Astrocyte (in vitro differentiated cells and primary cell): ENCODE data around the gene PNPLA7. TPM values are rescaled to one million over a fixed set of nuclear protein-coding genes. Genes with fewer than 3 reads are reported as not detected.
"Not testable (repeated sequence)": the region's sequence is repeated elsewhere in the genome, so short reads cannot be mapped to it uniquely, and the experiment has no call there.

Experiments
- DNase-seq: peaks from one replicate; pipeline ENCODE4 v3.0.0-alpha.2; 2010; ENCODE audit warnings: low read depth
- FAIRE-seq: peaks from 2 replicates; lab custom pipeline; 2011; peaks lifted over from hg19 to GRCh38; lab: Jason Lieb, UNC
- H2AFZ ChIP-seq: 2 replicates; pipeline ENCODE4 v1.6.0; 2012; ENCODE audit warnings: low read depth, low read length, inconsistent platforms
- H3K27ac ChIP-seq: 2 replicates; pipeline ENCODE4 v1.5.1; 2011; ENCODE audit warnings: low read depth, low read length, inconsistent platforms
- H3K27me3 ChIP-seq: 2 replicates; pipeline ENCODE4 v1.6.0; 2011; ENCODE audit warnings: low read length, inconsistent platforms; ENCODE audit not compliant: insufficient read depth
- H3K36me3 ChIP-seq: 2 replicates; pipeline ENCODE4 v1.5.1; 2011; ENCODE audit warnings: low read length, inconsistent platforms; ENCODE audit not compliant: insufficient read depth
- H3K4me1 ChIP-seq: 2 replicates; pipeline ENCODE4 v1.5.1; 2011; ENCODE audit warnings: low read length, inconsistent platforms; ENCODE audit not compliant: insufficient read depth
- H3K4me2 ChIP-seq: 2 replicates; pipeline ENCODE4 v1.6.0; 2012; ENCODE audit warnings: low read length, inconsistent platforms
- H3K4me3 ChIP-seq: 2 replicates; pipeline ENCODE4 v1.5.1; 2011; ENCODE audit warnings: low read depth, mild to moderate bottlenecking, low read length, inconsistent platforms; ENCODE audit not compliant: insufficient read depth
- H3K79me2 ChIP-seq: 2 replicates; pipeline ENCODE4 v1.6.0; 2012; ENCODE audit warnings: mild to moderate bottlenecking, low read length, inconsistent platforms; ENCODE audit not compliant: insufficient read depth
- H3K9ac ChIP-seq: 2 replicates; pipeline ENCODE4 v1.6.0; 2012; ENCODE audit warnings: mild to moderate bottlenecking, low read length, inconsistent platforms
- H3K9me3 ChIP-seq: 2 replicates; pipeline ENCODE4 v1.5.1; 2012; ENCODE audit warnings: low read depth, mild to moderate bottlenecking, low read length, inconsistent platforms; ENCODE audit not compliant: insufficient read depth
- H4K20me1 ChIP-seq: 2 replicates; pipeline ENCODE4 v1.6.0; 2012; ENCODE audit warnings: low read length, inconsistent platforms; ENCODE audit not compliant: insufficient read depth
- H3K27ac Mint-ChIP-seq: one replicate; pipeline ENCODE4 v1.8.0; 2021; ENCODE audit warnings: mild to moderate bottlenecking, mixed read lengths; ENCODE audit not compliant: unreplicated experiment
- H3K27me3 Mint-ChIP-seq: one replicate; pipeline ENCODE4 v1.8.0; 2021; ENCODE audit warnings: low read depth, mixed read lengths; ENCODE audit not compliant: unreplicated experiment
- H3K36me3 Mint-ChIP-seq: one replicate; pipeline ENCODE4 v1.8.0; 2021; ENCODE audit warnings: low read depth, mixed read lengths; ENCODE audit not compliant: unreplicated experiment
- H3K4me1 Mint-ChIP-seq: one replicate; pipeline ENCODE4 v1.8.0; 2021; ENCODE audit warnings: low read depth, mixed read lengths; ENCODE audit not compliant: unreplicated experiment
- H3K4me3 Mint-ChIP-seq: one replicate; pipeline ENCODE4 v1.8.0; 2021; ENCODE audit warnings: mild to moderate bottlenecking, moderate library complexity, mixed read lengths; ENCODE audit not compliant: unreplicated experiment
- H3K9me3 Mint-ChIP-seq: one replicate; pipeline ENCODE4 v1.8.0; 2021; ENCODE audit warnings: mild to moderate bottlenecking, mixed read lengths; ENCODE audit not compliant: unreplicated experiment
- EZH2 ChIP-seq: IDR thresholded peaks from 2 replicates; pipeline ENCODE4 v1.6.1; 2012; ENCODE audit warnings: mild to moderate bottlenecking, low read length, inconsistent platforms; ENCODE audit not compliant: insufficient read depth
- total RNA-seq: library from RNA; stranded (reverse); gene quantifications from 2 replicates; pipeline ENCODE4 v1.2.1, GENCODE V29; 2021
- TF ChIP-seq, protein P1 (sequence below): IDR thresholded peaks from 2 replicates; pipeline ENCODE4 v1.5.1; 2011; ENCODE audit warnings: low read depth, mild to moderate bottlenecking, inconsistent platforms, low read length, moderate library complexity; ENCODE audit not compliant: insufficient read depth

Gene PNPLA7
- total RNA-seq, 1 donor from 2014 or later: 2.6 TPM

DNA sequence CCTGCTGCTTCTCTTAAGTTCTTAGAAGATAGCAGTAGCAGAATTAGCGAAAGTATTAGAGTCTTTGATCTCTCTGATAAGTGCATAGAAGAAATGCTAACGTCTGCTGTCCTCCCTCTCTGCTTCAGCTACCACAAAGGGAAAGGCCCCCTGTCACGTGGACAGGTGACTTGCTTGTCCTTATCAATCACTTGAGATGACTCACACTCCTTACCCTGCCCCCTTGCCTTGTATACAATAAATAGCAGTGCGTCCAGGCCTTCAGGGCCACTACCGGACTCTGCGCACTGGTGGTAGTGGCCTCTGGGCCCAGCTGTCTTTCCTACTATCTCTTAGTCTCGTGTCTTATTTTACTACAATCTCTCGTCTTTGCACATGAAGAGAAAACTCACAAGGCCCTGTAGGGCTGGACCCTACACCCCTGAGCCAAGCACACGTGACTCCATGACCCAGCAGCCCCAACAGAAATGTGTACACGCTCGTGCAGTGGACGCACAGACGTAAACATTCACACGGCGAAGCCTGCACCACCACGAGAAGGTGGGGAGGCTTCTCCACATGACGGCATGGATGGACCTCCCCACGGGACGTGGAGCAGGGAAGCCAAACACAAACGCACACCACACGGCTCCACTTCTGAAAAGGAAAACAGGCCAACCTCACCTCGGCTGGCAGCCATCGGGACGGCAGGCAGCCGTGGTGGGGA, 38.3 kb downstream of the PNPLA7 start:
- peaks cover 3% of the 10 kb centered on the region for H3K9me3 Mint-ChIP-seq
- peaks cover 15% of the 10 kb centered on the region for H3K36me3 Mint-ChIP-seq
- H3K27ac ChIP-seq: no peak overlapping the region

DNA sequence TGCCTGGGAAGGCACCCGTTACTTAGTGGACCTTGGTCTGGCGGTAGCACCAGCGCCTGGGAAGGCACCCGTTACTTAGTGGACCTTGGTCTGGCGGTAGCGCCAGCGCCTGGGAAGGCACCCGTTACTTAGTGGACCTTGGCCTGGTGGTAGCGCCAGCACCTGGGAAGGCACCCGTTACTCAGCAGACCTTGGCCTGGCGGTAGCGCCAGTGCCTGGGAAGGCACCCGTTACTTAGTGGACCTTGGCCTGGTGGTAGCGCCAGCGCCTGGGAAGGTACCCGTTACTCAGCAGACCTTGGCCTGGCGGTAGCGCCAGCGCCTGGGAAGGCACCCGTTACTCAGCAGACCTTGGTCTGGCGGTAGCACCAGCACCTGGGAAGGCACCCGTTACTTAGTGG, 39.1 kb downstream of the PNPLA7 start:
- not testable (repeated sequence) for H4K20me1 ChIP-seq, FAIRE-seq, H3K4me2 ChIP-seq, H3K36me3 ChIP-seq, H3K27ac Mint-ChIP-seq, H3K27me3 ChIP-seq, H3K4me1 Mint-ChIP-seq, H3K27me3 Mint-ChIP-seq, H3K9ac ChIP-seq, DNase-seq, H3K27ac ChIP-seq, H3K4me1 ChIP-seq, H3K9me3 Mint-ChIP-seq, H3K4me3 Mint-ChIP-seq, H3K4me3 ChIP-seq, H2AFZ ChIP-seq, H3K9me3 ChIP-seq, H3K79me2 ChIP-seq
- H3K36me3 Mint-ChIP-seq: peaks cover 15% of the 10 kb centered on the region

More for the DNA sequence above, 38.3 kb downstream of the PNPLA7 start:
- H3K9ac ChIP-seq: no peak overlapping the region
- no peaks in the 10 kb centered on the region for H3K79me2 ChIP-seq
- no peak overlapping the region for H3K4me3 ChIP-seq
- no peak for DNase-seq
- no peaks in the 10 kb centered on the region for H3K4me1 ChIP-seq
- Mint-ChIP-seq H3K4me3 (no peak overlapping the region), H3K4me1 (no peaks in the 10 kb centered on the region), H3K27me3 (peaks cover 2% of the 10 kb centered on the region), H3K27ac (no peak overlapping the region)
- no peak overlapping the region for H3K4me2 ChIP-seq
- H2AFZ ChIP-seq: no peak overlapping the region
- no peaks in the 10 kb centered on the region for H3K9me3 ChIP-seq
- FAIRE-seq: no peak
- no peaks in the 10 kb centered on the region for H3K27me3 ChIP-seq
- no peaks in the 10 kb centered on the region for H4K20me1 ChIP-seq
- no peaks in the 10 kb centered on the region for H3K36me3 ChIP-seq
- no peak for TF ChIP-seq EZH2
- TF ChIP-seq, protein P1, sequence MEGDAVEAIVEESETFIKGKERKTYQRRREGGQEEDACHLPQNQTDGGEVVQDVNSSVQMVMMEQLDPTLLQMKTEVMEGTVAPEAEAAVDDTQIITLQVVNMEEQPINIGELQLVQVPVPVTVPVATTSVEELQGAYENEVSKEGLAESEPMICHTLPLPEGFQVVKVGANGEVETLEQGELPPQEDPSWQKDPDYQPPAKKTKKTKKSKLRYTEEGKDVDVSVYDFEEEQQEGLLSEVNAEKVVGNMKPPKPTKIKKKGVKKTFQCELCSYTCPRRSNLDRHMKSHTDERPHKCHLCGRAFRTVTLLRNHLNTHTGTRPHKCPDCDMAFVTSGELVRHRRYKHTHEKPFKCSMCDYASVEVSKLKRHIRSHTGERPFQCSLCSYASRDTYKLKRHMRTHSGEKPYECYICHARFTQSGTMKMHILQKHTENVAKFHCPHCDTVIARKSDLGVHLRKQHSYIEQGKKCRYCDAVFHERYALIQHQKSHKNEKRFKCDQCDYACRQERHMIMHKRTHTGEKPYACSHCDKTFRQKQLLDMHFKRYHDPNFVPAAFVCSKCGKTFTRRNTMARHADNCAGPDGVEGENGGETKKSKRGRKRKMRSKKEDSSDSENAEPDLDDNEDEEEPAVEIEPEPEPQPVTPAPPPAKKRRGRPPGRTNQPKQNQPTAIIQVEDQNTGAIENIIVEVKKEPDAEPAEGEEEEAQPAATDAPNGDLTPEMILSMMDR: no peak

DNA sequence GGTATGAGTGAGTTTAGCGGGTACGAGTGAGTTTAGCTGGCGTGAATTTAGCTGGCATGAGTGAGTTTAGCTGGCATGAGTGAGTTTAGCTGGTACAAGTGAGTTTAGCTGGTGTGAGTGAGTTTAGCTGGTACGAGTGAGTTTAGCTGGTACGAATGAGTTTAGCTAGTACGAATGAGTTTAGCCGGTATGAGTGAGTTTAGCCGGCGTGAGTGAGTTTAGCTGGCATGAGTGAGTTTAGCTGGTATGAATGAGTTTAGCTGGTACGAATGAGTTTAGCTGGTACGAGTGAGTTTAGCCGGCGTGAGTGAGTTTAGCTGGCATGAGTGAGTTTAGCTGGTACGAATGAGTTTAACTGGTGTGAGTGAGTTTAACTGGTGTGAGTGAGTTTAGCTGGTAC, 41.0 kb downstream of the PNPLA7 start:
- Mint-ChIP-seq H3K27me3 (peaks cover 2% of the 10 kb centered on the region), H3K4me1 (no peaks in the 10 kb centered on the region), H3K9me3 (peaks cover 10% of the 10 kb centered on the region), H3K36me3 (peaks cover 19% of the 10 kb centered on the region), H3K4me3 (no peak overlapping the region), H3K27ac (no peak overlapping the region)
- no peaks in the 10 kb centered on the region for H4K20me1 ChIP-seq
- no peak overlapping the region for H2AFZ ChIP-seq
- no peaks in the 10 kb centered on the region for H3K79me2 ChIP-seq
- no peak overlapping the region for H3K27ac ChIP-seq
- H3K9me3 ChIP-seq: no peaks in the 10 kb centered on the region
- H3K4me3 ChIP-seq: no peak overlapping the region
- TF ChIP-seq EZH2: no peak
- TF ChIP-seq, protein P1: no peak
- no peak overlapping the region for H3K9ac ChIP-seq
- no peak for DNase-seq
- no peaks in the 10 kb centered on the region for H3K36me3 ChIP-seq
- no peaks in the 10 kb centered on the region for H3K4me1 ChIP-seq
- no peak for FAIRE-seq
- no peak overlapping the region for H3K4me2 ChIP-seq
- H3K27me3 ChIP-seq: no peaks in the 10 kb centered on the region
